ENCODE data around the gene RPL38.

GRCh38 chr17:74226252-74226651 is 22.8 kb downstream of the RPL38 start:
- TF ChIP-seq RCOR1 (IDR thresholded peaks at IDR 0.05; ENCODE audit: low read length) (no peak), EP300 (IDR thresholded peaks at IDR 0.05; ENCODE audit: borderline replicate concordance in 1 of 2, low read depth in 1 of 2, low read length in 1 of 2) (no peak), USF2 (IDR thresholded peaks at IDR 0.05; ENCODE audit: borderline replicate concordance, low read depth, low read length) (no peak), CTCF (IDR thresholded peaks at IDR 0.05) (no peak), TCF12 (IDR thresholded peaks at IDR 0.05) (no peak), SIN3A (IDR thresholded peaks at IDR 0.05; ENCODE audit: borderline replicate concordance, low read depth, low read length) (no peak), POLR2AphosphoS5 (IDR thresholded peaks at IDR 0.05; ENCODE audit: low read depth, low read length) (no peak), MXI1 (IDR thresholded peaks at IDR 0.05; ENCODE audit: low read depth, low read length) (no peak), RFX5 (IDR thresholded peaks at IDR 0.05; ENCODE audit: low read length) (no peak)

All from SK-N-SH (cell line).